ENCODE results near the gene SRC. TPM values are rescaled to one million over a fixed set of nuclear protein-coding genes. Genes with fewer than 3 reads are reported as not detected.

Gene SRC
- total RNA-seq, 1 donor from 2014 or later: 20.7 TPM

GRCh38 chr20:37349517-37350491 is 3.9 kb downstream of the SRC start:
- no peak for DNase-seq (ENCODE audit: low spot score)

- no peak for DNase-seq (ENCODE audit: low spot score)
These were observed 5.0 kb downstream of the SRC start for GRCh38 chr20:37350649-37351574.

GRCh38 chr20:37351689-37352607 is 6.0 kb downstream of the SRC start:
- no peak for DNase-seq (ENCODE audit: low spot score)

- no peak for DNase-seq (ENCODE audit: low spot score)
These were observed 6.7 kb downstream of the SRC start for GRCh38 chr20:37352608-37352980.

GRCh38 chr20:37353285-37353849 is 7.4 kb downstream of the SRC start:
- no peak for DNase-seq (ENCODE audit: low spot score)

- DNase-seq (ENCODE audit: low spot score): no peak
These were observed 8.6 kb downstream of the SRC start for GRCh38 chr20:37354210-37355195.

- DNase-seq (ENCODE audit: low spot score): no peak
These were observed 9.6 kb downstream of the SRC start for GRCh38 chr20:37355252-37356180.

GRCh38 chr20:37356387-37356786 is 10.4 kb downstream of the SRC start:
- peak; percentile 43 for DNase-seq (ENCODE audit: low spot score)

- no peak for DNase-seq (ENCODE audit: low spot score)
These were observed 11.0 kb downstream of the SRC start for GRCh38 chr20:37356961-37357371.

GRCh38 chr20:37357481-37358365 is 11.8 kb downstream of the SRC start:
- no peak for DNase-seq (ENCODE audit: low spot score)

GRCh38 chr20:37358366-37359150 is 12.6 kb downstream of the SRC start:
- peak; percentile 63 for DNase-seq (ENCODE audit: low spot score)

GRCh38 chr20:37359331-37359730 is 13.4 kb downstream of the SRC start:
- DNase-seq (ENCODE audit: low spot score): no peak

- DNase-seq (ENCODE audit: low spot score): no peak
These were observed 13.9 kb downstream of the SRC start for GRCh38 chr20:37359836-37360235.

GRCh38 chr20:37360391-37361115 is 14.6 kb downstream of the SRC start:
- DNase-seq (ENCODE audit: low spot score): no peak

GRCh38 chr20:37361336-37361735 is 15.4 kb downstream of the SRC start:
- DNase-seq (ENCODE audit: low spot score): no peak

GRCh38 chr20:37362231-37362792 is 16.4 kb downstream of the SRC start:
- DNase-seq (ENCODE audit: low spot score): no peak
